CD4-positive, alpha-beta T cell (primary cell): Measurements from ENCODE around the gene IQCF2. TPM values are rescaled to one million over a fixed set of nuclear protein-coding genes. Genes with fewer than 3 reads are reported as not detected.

Source experiments
- ATAC-seq: fragments of 200-7000 bp; cut with Tn5 transposase; one replicate; pipeline ENCODE4 v1.10.0; 2022; ENCODE audit warnings: mild to moderate bottlenecking; ENCODE audit not compliant: poor library complexity
- CTCF ChIA-PET: fragments of 350-600 bp; sonication (Branson Sonifier 250); formaldehyde crosslinking; loops from one replicate; lab custom pipeline; 2021; ENCODE audit warnings: antibody characterized with exemption, inconsistent platforms; lab: Charles Lee
- POLR2A ChIA-PET: fragments of 350-600 bp; sonication (Branson Sonifier 250); formaldehyde crosslinking; loops from one replicate; lab custom pipeline; 2021; ENCODE audit warnings: antibody characterized with exemption, inconsistent platforms; lab: Charles Lee
- DNase-seq, 14 experiments: peaks; one replicate each; pipeline ENCODE4 v3.0.0-alpha.2; 2013 to 2020; ENCODE audit warnings: mixed read lengths in 2 of 14
- H3K27ac ChIP-seq, 2 donors: one replicate each; pipeline versions ENCODE4 v1.5.1 to v1.7.0; 2013; ENCODE audit warnings: low read length in 2 of 2, low read depth in 1 of 2, mild to moderate bottlenecking in 1 of 2
- H3K27me3 ChIP-seq, 2 experiments: 1 replicate in 1 of 2; 2 replicates in 1 of 2; pipeline versions ENCODE4 v1.6.1 to v1.7.0; 2013; ENCODE audit warnings: low read length in 2 of 2, control low read depth in 1 of 2, mild to moderate bottlenecking in 1 of 2, moderate library complexity in 1 of 2; ENCODE audit not compliant: insufficient read depth in 2 of 2, control insufficient read depth in 1 of 2
- H3K36me3 ChIP-seq: one replicate; pipeline ENCODE4 v1.6.1; 2013; ENCODE audit warnings: low read length, control low read depth; ENCODE audit not compliant: insufficient read depth
- H3K4me1 ChIP-seq: one replicate; pipeline ENCODE4 v1.6.1; 2013; ENCODE audit warnings: low read length, control low read depth; ENCODE audit not compliant: insufficient read depth
- H3K4me3 ChIP-seq: one replicate; pipeline ENCODE4 v1.5.1; 2013; ENCODE audit warnings: mild to moderate bottlenecking, low read length, moderate library complexity
- H3K9me3 ChIP-seq, 2 experiments: 1 replicate in 1 of 2; 2 replicates in 1 of 2; pipeline versions ENCODE4 v1.6.1 to v1.7.0; 2013; ENCODE audit warnings: low read length in 2 of 2, mild to moderate bottlenecking in 2 of 2, control low read depth in 1 of 2, moderate library complexity in 1 of 2; ENCODE audit not compliant: control insufficient read depth in 1 of 2, insufficient read depth in 1 of 2
- H3K27ac Mint-ChIP-seq: one replicate; pipeline ENCODE4 v1.8.0; 2020; ENCODE audit warnings: mixed read lengths
- H3K27me3 Mint-ChIP-seq: one replicate; pipeline ENCODE4 v1.8.0; 2021; ENCODE audit warnings: mixed read lengths
- H3K36me3 Mint-ChIP-seq: one replicate; pipeline ENCODE4 v1.8.0; 2021; ENCODE audit warnings: low read depth, mixed read lengths
- H3K4me1 Mint-ChIP-seq: one replicate; pipeline ENCODE4 v1.8.0; 2021; ENCODE audit warnings: low read depth, mixed read lengths
- H3K4me3 Mint-ChIP-seq: one replicate; pipeline ENCODE4 v1.8.0; 2020; ENCODE audit warnings: mild to moderate bottlenecking, mixed read lengths
- H3K9me3 Mint-ChIP-seq: one replicate; pipeline ENCODE4 v1.8.0; 2020; ENCODE audit warnings: mixed read lengths
- CTCF ChIP-seq: fragments of 200-600 bp; IDR thresholded peaks from one replicate; pipeline ENCODE4 v1.8.0; 2022; ENCODE audit warnings: antibody characterized with exemption, mild to moderate bottlenecking
- intact Hi-C, 2 experiments: fragments of 100-400 bp; cut with DNase I in 1 of 2; cut with micrococcal nuclease in 1 of 2; formaldehyde crosslinking; loops; one replicate each; pipeline versions ENCODE4 v1.15.1 to v1.9.0; 2023 to 2025; cut with DNase I, micrococcal nuclease
- total RNA-seq, 174 experiments: library from RNA in 2 of 174; stranded (reverse) in 2 of 174; gene quantifications; one replicate each; pipeline ENCODE4 v1.2.3 and lab custom pipeline; 2021 to 2026

The IQCF2 gene
- total RNA-seq, 2 experiments from 2014 or later = not detected

DNA sequence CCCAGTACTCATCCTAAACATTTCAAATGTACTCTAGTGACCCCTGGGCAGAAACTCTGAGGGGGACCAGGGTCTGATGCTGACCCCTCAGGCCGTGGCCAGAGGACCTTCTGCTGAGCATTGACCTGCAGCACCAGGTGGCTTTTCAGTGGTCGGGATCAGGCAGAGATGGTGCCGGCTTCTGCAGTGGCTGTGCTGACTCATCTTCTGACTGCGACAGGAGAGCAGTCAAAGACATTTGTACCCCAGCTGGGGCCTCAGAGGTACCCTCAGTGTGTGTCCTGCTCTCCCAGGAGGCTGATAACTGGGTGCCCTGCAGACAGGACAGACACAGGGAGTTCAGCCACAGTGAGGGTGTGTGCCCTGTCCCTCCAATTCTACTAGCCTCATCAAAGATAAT lies 45.8 kb upstream of the IQCF2 start:
- Histone ChIP-seq H3K4me1 (peaks cover 1% of the 10 kb centered on the region), H3K27ac (no peak overlapping the region), H3K9me3 (peaks cover 0 to 5% of the 10 kb centered on the region in 2 experiments), H3K27me3 (peaks cover 3 to 7% of the 10 kb centered on the region in 2 experiments), H3K4me3 (no peak overlapping the region), H3K36me3 (no peaks in the 10 kb centered on the region)
- H3K36me3 Mint-ChIP-seq = no peaks in the 10 kb centered on the region
- DNase-seq = no peak
- no peak overlapping the region for H3K4me3 Mint-ChIP-seq
- peaks cover 21% of the 10 kb centered on the region for H3K27me3 Mint-ChIP-seq
- TF ChIP-seq CTCF = no peak
- H3K9me3 Mint-ChIP-seq = no peaks in the 10 kb centered on the region
- H3K4me1 Mint-ChIP-seq = no peaks in the 10 kb centered on the region
- ChIA-PET CTCF (no interaction called here), POLR2A (no interaction called here)
- no peak for ATAC-seq
- no peak overlapping the region for H3K27ac Mint-ChIP-seq
- intact Hi-C loops = no loop called here

GRCh38 chr3:51816723-51817122 lies 44.7 kb upstream of the IQCF2 start:
- H3K4me3 ChIP-seq = no peak overlapping the region
- Mint-ChIP-seq H3K4me3 (no peak overlapping the region), H3K36me3 (no peaks in the 10 kb centered on the region), H3K4me1 (no peaks in the 10 kb centered on the region), H3K27ac (no peak overlapping the region), H3K27me3 (peaks cover 24% of the 10 kb centered on the region), H3K9me3 (peaks cover 1% of the 10 kb centered on the region)
- DNase-seq = no peak
- TF ChIP-seq CTCF = no peak
- CTCF ChIA-PET = no interaction called here
- no peaks in the 10 kb centered on the region for H3K36me3 ChIP-seq
- no peak overlapping the region for H3K27ac ChIP-seq
- peaks cover 0 to 5% of the 10 kb centered on the region in 2 experiments for H3K9me3 ChIP-seq
- POLR2A ChIA-PET = no interaction called here
- ATAC-seq = no peak
- peaks cover 3% of the 10 kb centered on the region for H3K4me1 ChIP-seq
- H3K27me3 ChIP-seq = peaks cover 3 to 8% of the 10 kb centered on the region in 2 experiments
- intact Hi-C loops = no loop called here

- ChIA-PET POLR2A (no interaction called here), CTCF (no interaction called here)
- Mint-ChIP-seq H3K36me3 (no peaks in the 10 kb centered on the region), H3K4me3 (no peak overlapping the region), H3K9me3 (peaks cover 3% of the 10 kb centered on the region), H3K4me1 (no peaks in the 10 kb centered on the region), H3K27me3 (peaks cover 27% of the 10 kb centered on the region), H3K27ac (no peak overlapping the region)
- intact Hi-C loops = no loop called here
- no peak overlapping the region for H3K4me3 ChIP-seq
- peaks cover 3 to 8% of the 10 kb centered on the region in 2 experiments for H3K27me3 ChIP-seq
- no peak overlapping the region for H3K27ac ChIP-seq
- TF ChIP-seq CTCF = no peak
- no peak for ATAC-seq
- peaks cover 0 to 5% of the 10 kb centered on the region in 2 experiments for H3K9me3 ChIP-seq
- DNase-seq = no peak
- peaks cover 3% of the 10 kb centered on the region for H3K4me1 ChIP-seq
- no peaks in the 10 kb centered on the region for H3K36me3 ChIP-seq
These were observed 44.0 kb upstream of the IQCF2 start for GRCh38 chr3:51817375-51817774.
